GM12878 (cell line): ENCODE results near the gene CTDNEP1. TPM values are rescaled to one million over a fixed set of nuclear protein-coding genes. Genes with fewer than 3 reads are reported as not detected.

Experiments used
- ATAC-seq: fragments of 200-7000 bp; cut with Tn5 transposase; 3 replicates; pipeline ENCODE4 v1.9.1; 2020; ENCODE audit warnings: mild to moderate bottlenecking, moderate library complexity
- BruUV-seq: library from RNA; stranded (reverse); fragments of 400-500 nt; replicated peaks from 2 replicates; lab custom pipeline; 2021; lab: Mats Ljungman, UMichigan
- CTCF ChIA-PET: fragments of 300-600 bp; sonication (Branson Sonifier 250); formaldehyde crosslinking; extraction: SDS; loops from one replicate; lab custom pipeline; 2021; ENCODE audit warnings: inconsistent platforms; lab: Yijun Ruan, JAX
- POLR2A ChIA-PET: fragments of 350-600 bp; formaldehyde crosslinking; extraction: SDS; loops from one replicate; lab custom pipeline; 2021; ENCODE audit warnings: inconsistent platforms; lab: Charles Lee
- RAD21 ChIA-PET: fragments of 300-600 bp; sonication (Branson Sonifier 250); formaldehyde crosslinking; loops from one replicate; lab custom pipeline; 2023; ENCODE audit warnings: antibody characterized with exemption; ENCODE audit not compliant: unreplicated experiment; lab: Charles Lee
- SMC1A ChIA-PET: fragments of 300-600 bp; sonication (Branson Sonifier 250); formaldehyde crosslinking; loops from one replicate; lab custom pipeline; 2023; ENCODE audit not compliant: unreplicated experiment, uncharacterized antibody; lab: Charles Lee
- DNase-seq: peaks from one replicate; pipeline ENCODE4 v3.0.0-alpha.2; 2011; ENCODE audit warnings: low read depth, low spot score
- FAIRE-seq: peaks from 3 replicates; lab custom pipeline; 2011; peaks lifted over from hg19 to GRCh38; lab: Jason Lieb, UNC
- H2AFZ ChIP-seq: 2 replicates; pipeline ENCODE4 v1.6.0; 2011; ENCODE audit warnings: low read depth, low read length, control low read depth; ENCODE audit not compliant: control insufficient read depth
- H3K27ac ChIP-seq: 2 replicates; pipeline ENCODE4 v1.5.1; 2011; ENCODE audit warnings: control low read depth; ENCODE audit not compliant: control insufficient read depth, insufficient read depth
- H3K27me3 ChIP-seq, 2 experiments: replicated peaks in 1 of 2; 2 replicates each; pipeline versions ENCODE4 v1.6.0 to v1.6.1; 2011; ENCODE audit warnings: low read length in 1 of 2; ENCODE audit not compliant: control insufficient read depth in 2 of 2, insufficient read depth in 2 of 2
- H3K36me3 ChIP-seq, 2 experiments: 2 replicates each; pipeline ENCODE4 v1.5.1; 2011; ENCODE audit warnings: low read length in 1 of 2; ENCODE audit not compliant: control insufficient read depth in 2 of 2, insufficient read depth in 2 of 2
- H3K4me1 ChIP-seq: 2 replicates; pipeline ENCODE4 v1.6.1; 2011; ENCODE audit warnings: mild to moderate bottlenecking, low read length, moderate library complexity, mixed read lengths; ENCODE audit not compliant: control insufficient read depth, insufficient read depth
- H3K4me2 ChIP-seq: 2 replicates; pipeline ENCODE4 v1.6.0; 2011; ENCODE audit warnings: control low read depth; ENCODE audit not compliant: control insufficient read depth, insufficient read depth
- H3K4me3 ChIP-seq: fragments of 200-600 bp; sonication (generic); 2 replicates; pipeline ENCODE4 v1.5.1; 2016
- H3K79me2 ChIP-seq: 2 replicates; pipeline ENCODE4 v1.6.0; 2011; ENCODE audit warnings: low read length; ENCODE audit not compliant: control insufficient read depth, insufficient read depth
- H3K9ac ChIP-seq: 2 replicates; pipeline ENCODE4 v1.8.0; 2011; ENCODE audit warnings: low read length, control low read depth, mixed read lengths; ENCODE audit not compliant: control insufficient read depth, insufficient read depth
- H3K9me3 ChIP-seq: replicated peaks from 3 replicates; pipeline ENCODE4 v1.5.1; 2011; ENCODE audit warnings: mild to moderate bottlenecking, low read length; ENCODE audit not compliant: control insufficient read depth, insufficient read depth
- H4K20me1 ChIP-seq: 2 replicates; pipeline ENCODE4 v1.6.0; 2011; ENCODE audit not compliant: control insufficient read depth, insufficient read depth
- BCL3 ChIP-seq: IDR thresholded peaks from 2 replicates; pipeline ENCODE4 v1.6.1; 2011; ENCODE audit warnings: borderline replicate concordance, low read depth, mild to moderate bottlenecking, moderate library complexity, low read length; ENCODE audit not compliant: insufficient read depth, poor library complexity, severe bottlenecking
- CBX5 ChIP-seq: sonication (generic); IDR thresholded peaks from 2 replicates; pipeline ENCODE4 v1.6.1; 2016; ENCODE audit warnings: low read depth, moderate library complexity, mild to moderate bottlenecking, inconsistent platforms
- CHD2 ChIP-seq: IDR thresholded peaks from 2 replicates; pipeline ENCODE4 v1.6.1; 2011; ENCODE audit warnings: low read depth, low read length, improper control_type of control experiment, borderline replicate concordance
- EP300 ChIP-seq, 2 experiments: fragments of 150-350 bp in 1 of 2; IDR thresholded peaks; 2 replicates each; pipeline ENCODE4 v1.6.1; 2011 to 2012; ENCODE audit warnings: low read depth in 2 of 2, low read length in 2 of 2, borderline replicate concordance in 1 of 2, improper control_type of control experiment in 1 of 2, inconsistent platforms in 1 of 2; ENCODE audit not compliant: control insufficient read depth in 1 of 2
- FOXM1 ChIP-seq: IDR thresholded peaks from 2 replicates; pipeline ENCODE4 v1.6.1; 2012; ENCODE audit warnings: low read depth, mild to moderate bottlenecking, inconsistent platforms, low read length, moderate library complexity
- HDAC6 ChIP-seq: fragments of 200-600 bp; sonication (generic); IDR thresholded peaks from one replicate; pipeline ENCODE4 v1.8.0; 2017; ENCODE audit warnings: antibody characterized with exemption; ENCODE audit not compliant: unreplicated experiment
- MTA2 ChIP-seq: fragments of 450-650 bp; IDR thresholded peaks from 2 replicates; pipeline ENCODE4 v1.6.1; 2016; ENCODE audit warnings: low read depth, mild to moderate bottlenecking, moderate library complexity
- MYC ChIP-seq: IDR thresholded peaks from 2 replicates; pipeline ENCODE4 v1.6.1; 2011; ENCODE audit warnings: mild to moderate bottlenecking, low read length, moderate library complexity, inconsistent platforms; ENCODE audit not compliant: insufficient read depth, insufficient replicate concordance, insufficient read length, severe bottlenecking
- NFIC ChIP-seq: IDR thresholded peaks from 2 replicates; pipeline ENCODE4 v1.6.1; 2012; ENCODE audit warnings: low read depth, mild to moderate bottlenecking, inconsistent platforms, low read length, moderate library complexity
- PAX8 ChIP-seq: fragments of 450-650 bp; IDR thresholded peaks from 2 replicates; pipeline ENCODE4 v1.6.1; 2017; ENCODE audit warnings: mild to moderate bottlenecking, moderate library complexity
- POLR2A ChIP-seq: IDR thresholded peaks from 2 replicates; pipeline ENCODE4 v1.6.1; 2011; ENCODE audit warnings: low read depth, mild to moderate bottlenecking, low read length
- SIX5 ChIP-seq: IDR thresholded peaks from 2 replicates; pipeline ENCODE4 v1.6.1; 2011; ENCODE audit warnings: mild to moderate bottlenecking, low read depth, low read length, moderate library complexity; ENCODE audit not compliant: severe bottlenecking
- STAT3 ChIP-seq: IDR thresholded peaks from 2 replicates; pipeline ENCODE4 v1.6.1; 2011; ENCODE audit warnings: low read depth, low read length, improper control_type of control experiment
- SUZ12 ChIP-seq: fragments of 200-600 bp; sonication (generic); IDR thresholded peaks from one replicate; pipeline ENCODE4 v1.6.1; 2018; ENCODE audit warnings: antibody characterized with exemption, mild to moderate bottlenecking; ENCODE audit not compliant: unreplicated experiment
- ZBTB33 ChIP-seq: fragments of 450-650 bp; IDR thresholded peaks from 2 replicates; pipeline ENCODE4 v1.6.1; 2017; ENCODE audit warnings: mild to moderate bottlenecking
- WGBS: methylation state at CpG from one replicate; pipeline ENCODE4 v1.1.6; 2016; ENCODE audit warnings: low lambda C conversion rate; ENCODE audit not compliant: insufficient replicate concordance, insufficient coverage; ENCODE audit errors: missing lambda C conversion rate; 5-methylcytosine and 5-hydroxymethylcytosine counted together
- in situ Hi-C: fragments of 300-500 bp; cut with MboI; formaldehyde crosslinking; loops from 9 replicates; pipeline ENCODE4 v1.14.3; 2018; ENCODE audit warnings: mixed read lengths
- intact Hi-C: fragments of 100-400 bp; cut with micrococcal nuclease; formaldehyde crosslinking; loops from one replicate; pipeline ENCODE4 v1.14.2; 2022; ENCODE audit not compliant: unreplicated experiment
- polyA plus RNA-seq, 11 experiments: library from polyadenylated mRNA; depleted of rRNA in 4 of 11; unstranded in 6 of 11; stranded (reverse) in 5 of 11; fragments of >200 nt; fragmentation: Nextera tagmentation in 4 of 11; fragmentation: Illumina TruSeq in 1 of 11; extraction: Ambion mirVana in 4 of 11; extraction: Trizol in 1 of 11; gene quantifications; 1 replicate in 1 of 11; 2 replicates in 10 of 11; pipeline versions ENCODE4 v1.2.1 to v1.2.3, GENCODE V29; 2011 to 2016; ENCODE audit warnings: inconsistent platforms in 2 of 11, missing spikeins in 2 of 11, low read depth in 1 of 11
- total RNA-seq, 4 experiments: library from RNA; depleted of rRNA in 3 of 4; stranded (reverse); fragments of >200 nt in 3 of 4; fragmentation: Illumina TruSeq in 1 of 4; extraction: Trizol in 1 of 4; gene quantifications; 2 replicates each; pipeline versions ENCODE4 v1.2.1 to v1.2.3, GENCODE V29; 2013 to 2021
- TF ChIP-seq, protein P1 (sequence below): fragments of 450-650 bp; IDR thresholded peaks from 2 replicates; pipeline ENCODE4 v1.6.1; 2016; ENCODE audit warnings: mild to moderate bottlenecking

Gene CTDNEP1
- total and polyA plus RNA-seq, 10 of the 15 experiments (the other 5 are each of a cell fraction or from before 2014, with no cell fraction given) = 23.7 to 176 (median 30.3) TPM

- intact Hi-C loops = loop anchor here (5.0 kb wide), 1 partner anchor 86 kb away; no protein-coding TSS in a partner anchor
- in situ Hi-C loops = no loop called here
- FAIRE-seq (no peak), DNase-seq (no peak), ATAC-seq (no peak)
- no peaks in the 10 kb centered on the region for H4K20me1 ChIP-seq
- peaks cover 10% of the 10 kb centered on the region for H3K4me1 ChIP-seq
- ChIA-PET RAD21 (no interaction called here), SMC1A (no interaction called here), POLR2A (no interaction called here), CTCF (no interaction called here)
- no peaks in the 10 kb centered on the region for H3K9me3 ChIP-seq
- no TSS peak for BruUV-seq
- H3K27me3 ChIP-seq = no peaks in the 10 kb centered on the region
- 57% methylated on average over 18 of the region's 37 CpGs for WGBS
- no peaks in the 10 kb centered on the region for H3K36me3 ChIP-seq
- no peak overlapping the region for H3K9ac ChIP-seq
- TF ChIP-seq ZBTB33 (no peak), NFIC (no peak), MTA2 (no peak), CHD2 (no peak), CBX5 (no peak), HDAC6 (no peak), STAT3 (no peak), EP300 (IDR thresholded peaks at IDR 0.05; ENCODE audit: borderline replicate concordance in 1 of 2, control insufficient read depth in 1 of 2, low read depth in 2 of 2, low read length in 2 of 2) (no peak), FOXM1 (no peak), SIX5 (no peak), PAX8 (no peak), BCL3 (no peak), POLR2A (no peak), SUZ12 (no peak), MYC (no peak)
- TF ChIP-seq, protein P1, sequence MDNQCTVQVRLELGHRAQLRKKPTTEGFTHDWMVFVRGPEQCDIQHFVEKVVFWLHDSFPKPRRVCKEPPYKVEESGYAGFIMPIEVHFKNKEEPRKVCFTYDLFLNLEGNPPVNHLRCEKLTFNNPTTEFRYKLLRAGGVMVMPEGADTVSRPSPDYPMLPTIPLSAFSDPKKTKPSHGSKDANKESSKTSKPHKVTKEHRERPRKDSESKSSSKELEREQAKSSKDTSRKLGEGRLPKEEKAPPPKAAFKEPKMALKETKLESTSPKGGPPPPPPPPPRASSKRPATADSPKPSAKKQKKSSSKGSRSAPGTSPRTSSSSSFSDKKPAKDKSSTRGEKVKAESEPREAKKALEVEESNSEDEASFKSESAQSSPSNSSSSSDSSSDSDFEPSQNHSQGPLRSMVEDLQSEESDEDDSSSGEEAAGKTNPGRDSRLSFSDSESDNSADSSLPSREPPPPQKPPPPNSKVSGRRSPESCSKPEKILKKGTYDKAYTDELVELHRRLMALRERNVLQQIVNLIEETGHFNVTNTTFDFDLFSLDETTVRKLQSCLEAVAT = no peak
- H3K4me2 ChIP-seq = no peak overlapping the region
- no peak overlapping the region for H3K27ac ChIP-seq
- no peak overlapping the region for H3K4me3 ChIP-seq
- H3K79me2 ChIP-seq = no peaks in the 10 kb centered on the region
- H2AFZ ChIP-seq = no peak overlapping the region
These were observed 39.9 kb downstream of the CTDNEP1 start for GRCh38 chr17:7211491-7212273.
